HEK293 (cell line): ENCODE results near the gene HSD17B12.

Experiments used
- CTCF ChIA-PET: fragments of 350-600 bp; formaldehyde crosslinking; extraction: SDS; loops from one replicate; lab custom pipeline; 2021; ENCODE audit warnings: antibody characterized with exemption; lab: Yijun Ruan, JAX
- POLR2A ChIA-PET: fragments of 300-600 bp; formaldehyde crosslinking; extraction: SDS; loops from one replicate; lab custom pipeline; 2020; ENCODE audit warnings: antibody characterized with exemption, inconsistent platforms; lab: Yijun Ruan, JAX
- H3K27ac ChIP-seq: fragments of 200-500 bp; sonication (Bioruptor generic); 2 replicates; pipeline ENCODE4 v1.5.1; 2014; ENCODE audit warnings: low read depth, low read length, control low read depth, inconsistent platforms; ENCODE audit errors: extremely low read depth
- H3K36me3 ChIP-seq, 2 experiments: fragments of 200-500 bp in 1 of 2; sonication (Bioruptor generic) in 1 of 2; 1 replicate in 1 of 2; 2 replicates in 1 of 2; pipeline ENCODE4 v1.5.1; 2014 to 2017; ENCODE audit warnings: inconsistent platforms in 2 of 2, low read length in 2 of 2; ENCODE audit not compliant: control insufficient read depth in 2 of 2, insufficient read depth in 1 of 2
- H3K4me1 ChIP-seq: fragments of 200-500 bp; sonication (Bioruptor generic); 2 replicates; pipeline ENCODE4 v1.5.1; 2014; ENCODE audit warnings: mild to moderate bottlenecking, low read length, inconsistent platforms; ENCODE audit not compliant: control insufficient read depth, insufficient read depth
- H3K4me3 ChIP-seq: 2 replicates; pipeline ENCODE4 v1.5.1; 2011; ENCODE audit warnings: low read depth, mild to moderate bottlenecking, control low read depth, low read length, moderate library complexity
- H3K9me3 ChIP-seq: fragments of 200-500 bp; sonication (Bioruptor generic); 2 replicates; pipeline ENCODE4 v1.5.1; 2014; ENCODE audit warnings: low read depth, low read length, inconsistent platforms; ENCODE audit not compliant: control insufficient read depth, insufficient read depth
- FEZF1 ChIP-seq: fragments of 450-650 bp; formaldehyde crosslinking; IDR thresholded peaks from 2 replicates; pipeline ENCODE4 v1.5.1; 2016; ENCODE audit warnings: missing biosample characterization, missing genetic modification characterization
- RBAK ChIP-seq: fragments of 450-650 bp; formaldehyde crosslinking; IDR thresholded peaks from 2 replicates; pipeline ENCODE4 v1.5.1; 2016; ENCODE audit warnings: missing biosample characterization, missing genetic modification characterization
- SETDB1 ChIP-seq: IDR thresholded peaks from one replicate; pipeline ENCODE4 v1.6.1; 2017; ENCODE audit warnings: mild to moderate bottlenecking, low read length, moderate library complexity, mixed read lengths; ENCODE audit not compliant: insufficient read length
- ZNF146 ChIP-seq: fragments of 450-650 bp; formaldehyde crosslinking; IDR thresholded peaks from 2 replicates; pipeline ENCODE4 v1.5.1; 2016; ENCODE audit warnings: missing biosample characterization, missing genetic modification characterization
- ZNF266 ChIP-seq: fragments of 450-650 bp; formaldehyde crosslinking; IDR thresholded peaks from 2 replicates; pipeline ENCODE4 v1.5.1; 2016; ENCODE audit warnings: missing biosample characterization, missing genetic modification characterization, low read depth
- ZNF335 ChIP-seq: fragments of 450-650 bp; formaldehyde crosslinking; conservative IDR thresholded peaks from 2 replicates; pipeline ENCODE4 v1.5.1; 2016; ENCODE audit warnings: missing biosample characterization, missing genetic modification characterization
- ZNF433 ChIP-seq: fragments of 450-650 bp; formaldehyde crosslinking; IDR thresholded peaks from 2 replicates; pipeline ENCODE4 v1.5.1; 2016; ENCODE audit warnings: missing biosample characterization, missing genetic modification characterization, low read depth
- ZNF510 ChIP-seq: fragments of 450-650 bp; formaldehyde crosslinking; IDR thresholded peaks from 2 replicates; pipeline ENCODE4 v1.5.1; 2018; ENCODE audit warnings: mild to moderate bottlenecking, missing genetic modification characterization, missing biosample characterization; ENCODE audit not compliant: insufficient replicate concordance
- ZNF561 ChIP-seq: fragments of 450-650 bp; IDR thresholded peaks from 2 replicates; pipeline ENCODE4 v1.5.1; 2018; ENCODE audit warnings: missing biosample characterization, missing genetic modification characterization, borderline replicate concordance
- ZNF571 ChIP-seq: fragments of 450-650 bp; formaldehyde crosslinking; IDR thresholded peaks from 2 replicates; pipeline ENCODE4 v1.5.0; 2017; ENCODE audit warnings: missing biosample characterization, missing genetic modification characterization
- ZNF664 ChIP-seq: fragments of 450-650 bp; formaldehyde crosslinking; IDR thresholded peaks from 2 replicates; pipeline ENCODE4 v1.5.1; 2016; ENCODE audit warnings: missing biosample characterization, missing genetic modification characterization
- ZNF776 ChIP-seq: fragments of 450-650 bp; formaldehyde crosslinking; IDR thresholded peaks from 2 replicates; pipeline ENCODE4 v1.5.0; 2017; ENCODE audit warnings: missing biosample characterization, missing genetic modification characterization, borderline replicate concordance
- TF ChIP-seq, protein P1 (sequence below): fragments of 450-650 bp; formaldehyde crosslinking; IDR thresholded peaks from 2 replicates; pipeline ENCODE4 v1.5.1; 2016; ENCODE audit warnings: missing biosample characterization, missing genetic modification characterization, low read depth
- TF ChIP-seq, protein P2 (sequence below): fragments of 450-650 bp; formaldehyde crosslinking; IDR thresholded peaks from 2 replicates; pipeline ENCODE4 v1.5.1; 2016; ENCODE audit warnings: missing biosample characterization, missing genetic modification characterization
- TF ChIP-seq, protein P3 (sequence below): fragments of 450-650 bp; formaldehyde crosslinking; IDR thresholded peaks from 2 replicates; pipeline ENCODE4 v1.5.1; 2016; ENCODE audit warnings: missing biosample characterization, missing genetic modification characterization
- TF ChIP-seq, protein P4 (sequence below): fragments of 450-650 bp; formaldehyde crosslinking; IDR thresholded peaks from 2 replicates; pipeline ENCODE4 v1.5.1; 2016; ENCODE audit warnings: missing biosample characterization, missing genetic modification characterization
- TF ChIP-seq, protein P5 (sequence below): fragments of 450-650 bp; formaldehyde crosslinking; IDR thresholded peaks from 2 replicates; pipeline ENCODE4 v1.5.1; 2016; ENCODE audit warnings: missing biosample characterization, missing genetic modification characterization, borderline replicate concordance

Gene HSD17B12

DNA sequence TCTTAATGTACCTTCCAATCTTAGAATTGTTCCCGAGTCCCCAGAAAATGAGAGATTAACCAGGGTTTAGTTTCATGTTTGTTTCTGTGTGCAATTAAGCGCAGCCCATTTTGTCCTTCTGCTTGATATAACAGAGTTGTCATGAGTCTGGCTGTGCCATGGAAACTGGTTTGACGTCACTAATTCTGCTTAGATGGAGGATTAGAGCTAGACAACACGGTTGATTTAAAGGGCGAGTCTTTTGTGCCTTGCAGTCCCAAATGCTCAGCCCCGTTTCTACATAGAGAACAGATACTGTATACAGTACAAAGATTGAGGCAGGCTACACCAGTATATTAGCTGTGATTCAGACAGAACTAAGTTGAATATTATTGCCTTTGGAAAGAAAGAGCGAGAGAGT is 154.6 kb downstream of the HSD17B12 start:
- TF ChIP-seq, protein P1, sequence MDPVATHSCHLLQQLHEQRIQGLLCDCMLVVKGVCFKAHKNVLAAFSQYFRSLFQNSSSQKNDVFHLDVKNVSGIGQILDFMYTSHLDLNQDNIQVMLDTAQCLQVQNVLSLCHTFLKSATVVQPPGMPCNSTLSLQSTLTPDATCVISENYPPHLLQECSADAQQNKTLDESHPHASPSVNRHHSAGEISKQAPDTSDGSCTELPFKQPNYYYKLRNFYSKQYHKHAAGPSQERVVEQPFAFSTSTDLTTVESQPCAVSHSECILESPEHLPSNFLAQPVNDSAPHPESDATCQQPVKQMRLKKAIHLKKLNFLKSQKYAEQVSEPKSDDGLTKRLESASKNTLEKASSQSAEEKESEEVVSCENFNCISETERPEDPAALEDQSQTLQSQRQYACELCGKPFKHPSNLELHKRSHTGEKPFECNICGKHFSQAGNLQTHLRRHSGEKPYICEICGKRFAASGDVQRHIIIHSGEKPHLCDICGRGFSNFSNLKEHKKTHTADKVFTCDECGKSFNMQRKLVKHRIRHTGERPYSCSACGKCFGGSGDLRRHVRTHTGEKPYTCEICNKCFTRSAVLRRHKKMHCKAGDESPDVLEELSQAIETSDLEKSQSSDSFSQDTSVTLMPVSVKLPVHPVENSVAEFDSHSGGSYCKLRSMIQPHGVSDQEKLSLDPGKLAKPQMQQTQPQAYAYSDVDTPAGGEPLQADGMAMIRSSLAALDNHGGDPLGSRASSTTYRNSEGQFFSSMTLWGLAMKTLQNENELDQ (tag by site-specific recombination) = no peak
- no peak for TF ChIP-seq ZNF571 (tag by site-specific recombination)
- TF ChIP-seq, protein P2, sequence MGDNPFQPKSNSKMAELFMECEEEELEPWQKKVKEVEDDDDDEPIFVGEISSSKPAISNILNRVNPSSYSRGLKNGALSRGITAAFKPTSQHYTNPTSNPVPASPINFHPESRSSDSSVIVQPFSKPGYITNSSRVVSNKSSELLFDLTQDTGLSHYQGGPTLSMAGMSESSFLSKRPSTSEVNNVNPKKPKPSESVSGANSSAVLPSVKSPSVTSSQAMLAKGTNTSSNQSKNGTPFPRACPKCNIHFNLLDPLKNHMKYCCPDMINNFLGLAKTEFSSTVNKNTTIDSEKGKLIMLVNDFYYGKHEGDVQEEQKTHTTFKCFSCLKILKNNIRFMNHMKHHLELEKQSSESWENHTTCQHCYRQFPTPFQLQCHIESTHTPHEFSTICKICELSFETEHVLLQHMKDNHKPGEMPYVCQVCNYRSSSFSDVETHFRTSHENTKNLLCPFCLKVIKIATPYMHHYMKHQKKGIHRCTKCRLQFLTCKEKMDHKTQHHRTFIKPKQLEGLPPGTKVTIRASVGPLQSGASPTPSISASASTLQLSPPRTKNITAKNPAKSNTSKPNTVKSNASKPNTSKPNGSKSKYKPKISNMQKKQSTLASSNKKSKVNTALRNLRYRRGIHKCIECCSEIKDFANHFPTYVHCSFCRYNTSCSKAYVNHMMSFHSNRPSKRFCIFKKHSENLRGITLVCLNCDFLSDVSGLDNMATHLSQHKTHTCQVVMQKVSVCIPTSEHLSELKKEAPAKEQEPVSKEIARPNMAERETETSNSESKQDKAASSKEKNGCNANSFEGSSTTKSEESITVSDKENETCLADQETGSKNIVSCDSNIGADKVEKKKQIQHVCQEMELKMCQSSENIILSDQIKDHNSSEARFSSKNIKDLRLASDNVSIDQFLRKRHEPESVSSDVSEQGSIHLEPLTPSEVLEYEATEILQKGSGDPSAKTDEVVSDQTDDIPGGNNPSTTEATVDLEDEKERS (tag by site-specific recombination) = no peak
- TF ChIP-seq FEZF1 (tag by site-specific recombination) = no peak
- no peak for TF ChIP-seq ZNF146 (tag by site-specific recombination)
- TF ChIP-seq ZNF776 (tag by site-specific recombination) = no peak
- TF ChIP-seq, all 188 proteins: peak for 0
- ChIA-PET POLR2A (no interaction called here), CTCF (interaction anchor here (0.6 to 3.9 kb wide), 6 partner anchors 8 to 18 kb away, joined by 3 to 19 read pairs (median 3); no protein-coding TSS in a partner anchor)
- Histone ChIP-seq H3K36me3 (peaks cover 0 to 18% of the 10 kb centered on the region in 2 experiments; a peak in 1 of 3 replicates), H3K27ac (no peak overlapping the region), H3K4me3 (no peak overlapping the region), H3K9me3 (no peaks in the 10 kb centered on the region), H3K4me1 (peaks cover 6% of the 10 kb centered on the region)

DNA sequence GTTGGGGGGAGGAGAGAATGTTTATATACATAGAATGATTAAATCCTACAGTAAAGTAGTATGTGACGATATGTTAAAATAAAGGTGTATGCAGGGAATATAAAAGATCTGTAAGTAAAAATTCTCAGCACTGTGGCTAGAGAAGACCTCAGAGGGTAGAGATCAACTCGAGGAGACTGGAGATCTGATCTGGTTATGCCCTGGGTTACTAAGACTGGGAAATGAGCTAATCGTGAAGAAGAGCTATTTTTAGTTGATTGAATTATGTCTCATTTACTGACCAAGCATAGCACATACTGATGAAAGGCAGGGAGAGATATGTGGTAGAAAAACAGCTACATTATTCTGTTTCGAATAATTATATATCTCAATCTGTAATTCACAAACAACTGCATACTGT is 157.3 kb downstream of the HSD17B12 start:
- Histone ChIP-seq H3K36me3 (peaks cover 0 to 34% of the 10 kb centered on the region in 2 experiments; a peak in 1 of 3 replicates), H3K4me3 (no peak overlapping the region), H3K4me1 (peaks cover 6% of the 10 kb centered on the region), H3K27ac (no peak overlapping the region), H3K9me3 (no peaks in the 10 kb centered on the region)
- TF ChIP-seq ZNF335 (tag by site-specific recombination) (no peak), ZNF433 (tag by site-specific recombination) (no peak)
- TF ChIP-seq, protein P3, sequence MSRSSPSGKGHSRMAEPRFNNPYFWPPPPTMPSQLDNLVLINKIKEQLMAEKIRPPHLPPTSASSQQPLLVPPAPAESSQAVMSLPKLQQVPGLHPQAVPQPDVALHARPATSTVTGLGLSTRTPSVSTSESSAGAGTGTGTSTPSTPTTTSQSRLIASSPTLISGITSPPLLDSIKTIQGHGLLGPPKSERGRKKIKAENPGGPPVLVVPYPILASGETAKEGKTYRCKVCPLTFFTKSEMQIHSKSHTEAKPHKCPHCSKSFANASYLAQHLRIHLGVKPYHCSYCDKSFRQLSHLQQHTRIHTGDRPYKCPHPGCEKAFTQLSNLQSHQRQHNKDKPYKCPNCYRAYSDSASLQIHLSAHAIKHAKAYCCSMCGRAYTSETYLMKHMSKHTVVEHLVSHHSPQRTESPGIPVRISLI (tag by site-specific recombination) = no peak
- CTCF ChIA-PET = interaction anchor here (2.0 to 3.9 kb wide), 2 partner anchors 12 to 14 kb away, joined by 13 to 19 read pairs; no protein-coding TSS in a partner anchor
- POLR2A ChIA-PET = no interaction called here

DNA sequence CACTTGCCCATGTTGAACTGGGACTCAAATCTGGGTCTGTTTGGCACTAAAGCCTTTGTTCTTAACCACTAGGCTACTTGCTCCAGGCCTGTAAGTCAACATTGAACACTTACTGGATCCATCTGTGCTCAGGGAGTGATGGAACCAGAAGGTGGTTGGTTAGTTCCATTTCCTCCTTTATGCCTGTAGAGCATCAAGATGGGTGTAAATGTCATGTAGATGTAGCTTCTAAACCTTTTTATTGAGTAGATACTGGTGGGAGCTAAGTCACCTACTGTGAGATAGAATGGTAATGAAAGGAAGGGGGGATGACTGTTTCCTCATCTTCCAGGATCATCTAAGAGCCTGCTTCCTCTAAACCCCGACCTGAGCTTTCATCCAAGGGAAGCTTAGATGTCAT is 161.5 kb downstream of the HSD17B12 start:
- H3K4me1 ChIP-seq = no peaks in the 10 kb centered on the region
- no peak overlapping the region for H3K27ac ChIP-seq
- POLR2A ChIA-PET = no interaction called here
- H3K9me3 ChIP-seq = no peaks in the 10 kb centered on the region
- H3K36me3 ChIP-seq = peaks cover 0 to 39% of the 10 kb centered on the region in 2 experiments; a peak in 1 of 3 replicates
- CTCF ChIA-PET = interaction anchor here (0.9 to 3.0 kb wide), 3 partner anchors 10 to 77 kb away, joined by 3 to 23 read pairs (median 3); no protein-coding TSS in a partner anchor
- H3K4me3 ChIP-seq = no peak overlapping the region
- TF ChIP-seq SETDB1 = no peak
- no peak for TF ChIP-seq ZNF510 (tag by site-specific recombination)
- TF ChIP-seq ZNF561 (tag by site-specific recombination) = no peak
- TF ChIP-seq, protein P4, sequence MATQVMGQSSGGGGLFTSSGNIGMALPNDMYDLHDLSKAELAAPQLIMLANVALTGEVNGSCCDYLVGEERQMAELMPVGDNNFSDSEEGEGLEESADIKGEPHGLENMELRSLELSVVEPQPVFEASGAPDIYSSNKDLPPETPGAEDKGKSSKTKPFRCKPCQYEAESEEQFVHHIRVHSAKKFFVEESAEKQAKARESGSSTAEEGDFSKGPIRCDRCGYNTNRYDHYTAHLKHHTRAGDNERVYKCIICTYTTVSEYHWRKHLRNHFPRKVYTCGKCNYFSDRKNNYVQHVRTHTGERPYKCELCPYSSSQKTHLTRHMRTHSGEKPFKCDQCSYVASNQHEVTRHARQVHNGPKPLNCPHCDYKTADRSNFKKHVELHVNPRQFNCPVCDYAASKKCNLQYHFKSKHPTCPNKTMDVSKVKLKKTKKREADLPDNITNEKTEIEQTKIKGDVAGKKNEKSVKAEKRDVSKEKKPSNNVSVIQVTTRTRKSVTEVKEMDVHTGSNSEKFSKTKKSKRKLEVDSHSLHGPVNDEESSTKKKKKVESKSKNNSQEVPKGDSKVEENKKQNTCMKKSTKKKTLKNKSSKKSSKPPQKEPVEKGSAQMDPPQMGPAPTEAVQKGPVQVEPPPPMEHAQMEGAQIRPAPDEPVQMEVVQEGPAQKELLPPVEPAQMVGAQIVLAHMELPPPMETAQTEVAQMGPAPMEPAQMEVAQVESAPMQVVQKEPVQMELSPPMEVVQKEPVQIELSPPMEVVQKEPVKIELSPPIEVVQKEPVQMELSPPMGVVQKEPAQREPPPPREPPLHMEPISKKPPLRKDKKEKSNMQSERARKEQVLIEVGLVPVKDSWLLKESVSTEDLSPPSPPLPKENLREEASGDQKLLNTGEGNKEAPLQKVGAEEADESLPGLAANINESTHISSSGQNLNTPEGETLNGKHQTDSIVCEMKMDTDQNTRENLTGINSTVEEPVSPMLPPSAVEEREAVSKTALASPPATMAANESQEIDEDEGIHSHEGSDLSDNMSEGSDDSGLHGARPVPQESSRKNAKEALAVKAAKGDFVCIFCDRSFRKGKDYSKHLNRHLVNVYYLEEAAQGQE = no peak
- no peak for TF ChIP-seq RBAK
- no peak for TF ChIP-seq ZNF664 (tag by site-specific recombination)
- TF ChIP-seq, protein P5, sequence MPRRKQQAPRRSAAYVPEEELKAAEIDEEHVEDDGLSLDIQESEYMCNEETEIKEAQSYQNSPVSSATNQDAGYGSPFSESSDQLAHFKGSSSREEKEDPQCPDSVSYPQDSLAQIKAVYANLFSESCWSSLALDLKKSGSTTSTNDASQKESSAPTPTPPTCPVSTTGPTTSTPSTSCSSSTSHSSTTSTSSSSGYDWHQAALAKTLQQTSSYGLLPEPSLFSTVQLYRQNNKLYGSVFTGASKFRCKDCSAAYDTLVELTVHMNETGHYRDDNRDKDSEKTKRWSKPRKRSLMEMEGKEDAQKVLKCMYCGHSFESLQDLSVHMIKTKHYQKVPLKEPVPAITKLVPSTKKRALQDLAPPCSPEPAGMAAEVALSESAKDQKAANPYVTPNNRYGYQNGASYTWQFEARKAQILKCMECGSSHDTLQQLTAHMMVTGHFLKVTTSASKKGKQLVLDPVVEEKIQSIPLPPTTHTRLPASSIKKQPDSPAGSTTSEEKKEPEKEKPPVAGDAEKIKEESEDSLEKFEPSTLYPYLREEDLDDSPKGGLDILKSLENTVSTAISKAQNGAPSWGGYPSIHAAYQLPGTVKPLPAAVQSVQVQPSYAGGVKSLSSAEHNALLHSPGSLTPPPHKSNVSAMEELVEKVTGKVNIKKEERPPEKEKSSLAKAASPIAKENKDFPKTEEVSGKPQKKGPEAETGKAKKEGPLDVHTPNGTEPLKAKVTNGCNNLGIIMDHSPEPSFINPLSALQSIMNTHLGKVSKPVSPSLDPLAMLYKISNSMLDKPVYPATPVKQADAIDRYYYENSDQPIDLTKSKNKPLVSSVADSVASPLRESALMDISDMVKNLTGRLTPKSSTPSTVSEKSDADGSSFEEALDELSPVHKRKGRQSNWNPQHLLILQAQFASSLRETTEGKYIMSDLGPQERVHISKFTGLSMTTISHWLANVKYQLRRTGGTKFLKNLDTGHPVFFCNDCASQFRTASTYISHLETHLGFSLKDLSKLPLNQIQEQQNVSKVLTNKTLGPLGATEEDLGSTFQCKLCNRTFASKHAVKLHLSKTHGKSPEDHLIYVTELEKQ = no peak
- no peak for TF ChIP-seq ZNF266 (tag by site-specific recombination)
